GM18502 (cell line): Measurements from ENCODE around the gene MN1.

Experiments
- ATAC-seq: cut with Tn5 transposase; IDR thresholded peaks from one replicate; pipeline ENCODE4 v1.9.1; 2021; ENCODE audit warnings: mild to moderate bottlenecking; ENCODE audit not compliant: unreplicated experiment, poor library complexity

MN1 gene

DNA sequence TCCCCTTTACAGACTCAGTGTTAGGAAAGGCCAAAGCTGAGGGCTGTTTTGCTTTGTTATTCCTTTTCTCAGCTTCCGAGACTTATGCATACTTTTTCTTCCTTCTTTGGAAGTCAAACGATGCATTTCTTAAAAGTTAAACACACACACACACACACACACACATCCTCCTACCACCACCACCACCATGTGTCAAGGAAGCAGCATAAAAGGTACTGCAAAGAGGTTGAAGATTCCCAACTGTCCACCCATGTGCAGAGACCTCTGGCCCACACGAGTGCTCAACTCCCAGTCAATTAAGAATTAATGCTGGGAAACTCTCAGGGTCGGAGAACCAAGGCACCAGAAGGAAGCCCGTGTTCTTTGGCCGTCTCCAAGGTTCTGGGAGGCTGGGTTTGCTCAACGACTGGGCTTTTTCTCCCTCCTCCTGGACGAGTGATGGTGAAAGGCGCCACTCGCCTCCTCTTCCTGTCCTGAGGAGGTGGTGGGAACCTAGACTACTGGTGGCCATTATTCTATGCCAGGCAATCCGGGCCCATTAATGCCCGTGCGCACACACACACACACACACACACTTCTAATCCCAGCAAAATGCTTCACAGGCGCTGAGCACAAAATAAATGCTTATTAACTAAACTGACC is 15.1 kb downstream of the MN1 start:
- ATAC-seq = no peak

DNA sequence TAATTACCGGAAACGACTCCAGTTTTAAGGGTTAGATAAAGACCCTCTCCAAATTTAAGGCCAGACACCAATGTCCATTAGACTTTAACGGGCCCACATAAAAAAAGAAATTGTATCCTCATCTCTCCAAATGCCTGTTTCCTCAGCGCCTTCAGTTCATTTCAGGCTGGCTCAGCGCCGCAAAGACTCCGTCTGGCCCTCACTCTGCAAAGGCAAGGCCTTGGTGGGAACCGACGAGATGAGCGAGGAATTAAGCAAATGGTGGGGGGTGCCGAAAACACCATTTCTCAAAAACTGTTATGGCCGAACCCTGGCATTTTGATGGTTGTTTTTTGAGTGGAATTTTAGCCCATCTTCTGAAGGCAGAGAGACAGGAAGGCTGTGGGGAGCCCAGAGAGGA is 15.7 kb downstream of the MN1 start:
- ATAC-seq = no peak

DNA sequence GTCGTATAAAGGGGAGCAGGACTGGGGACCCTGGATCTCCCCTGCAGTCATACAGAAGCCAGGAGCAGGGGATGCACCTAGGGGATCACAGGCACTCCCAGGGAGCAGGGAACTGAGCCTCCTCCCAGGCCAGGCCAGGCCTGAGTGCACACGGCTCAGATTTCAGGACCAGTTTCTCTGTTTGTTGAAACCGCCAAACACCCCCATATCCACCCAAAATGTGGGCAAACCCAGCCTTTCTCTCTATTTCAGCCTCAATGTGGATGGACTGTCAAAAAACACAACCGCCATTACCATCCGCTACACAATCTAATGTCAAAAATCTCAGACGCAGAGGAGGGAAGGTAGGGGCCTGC is 17.5 kb downstream of the MN1 start:
- no peak for ATAC-seq

DNA sequence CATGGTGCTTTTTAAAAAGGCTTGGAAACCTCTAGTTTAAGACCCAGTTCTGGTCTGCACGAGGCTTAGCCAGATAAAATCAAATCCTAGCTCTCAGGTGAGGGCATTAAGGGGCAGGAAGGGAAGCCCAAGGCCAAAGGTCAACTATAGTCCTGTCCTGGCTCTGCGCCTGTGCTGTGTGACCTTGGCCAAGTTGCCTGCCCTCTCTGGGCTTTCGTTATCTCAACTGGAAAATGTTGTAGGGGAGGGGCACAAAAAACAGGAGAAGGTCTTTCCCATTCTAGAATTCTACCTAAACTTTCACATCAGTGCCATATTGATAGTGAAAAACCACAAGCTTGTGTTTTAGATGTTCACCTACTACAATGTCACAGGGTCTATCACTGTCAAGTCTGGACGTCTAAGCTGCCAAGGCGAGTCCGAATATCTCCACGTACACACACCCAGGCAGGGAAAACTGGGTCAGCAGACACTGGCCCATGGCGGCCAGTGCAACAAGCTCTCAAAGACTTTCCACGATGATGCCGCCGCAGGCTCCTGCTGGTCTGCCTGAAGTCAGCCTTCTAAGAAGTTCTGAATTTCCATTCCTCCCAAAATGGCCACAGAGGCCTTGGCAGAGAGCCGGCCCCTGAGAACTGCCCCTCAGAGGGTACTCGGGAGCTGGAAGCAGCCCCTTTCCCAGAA is 18.0 kb downstream of the MN1 start:
- no peak for ATAC-seq

DNA sequence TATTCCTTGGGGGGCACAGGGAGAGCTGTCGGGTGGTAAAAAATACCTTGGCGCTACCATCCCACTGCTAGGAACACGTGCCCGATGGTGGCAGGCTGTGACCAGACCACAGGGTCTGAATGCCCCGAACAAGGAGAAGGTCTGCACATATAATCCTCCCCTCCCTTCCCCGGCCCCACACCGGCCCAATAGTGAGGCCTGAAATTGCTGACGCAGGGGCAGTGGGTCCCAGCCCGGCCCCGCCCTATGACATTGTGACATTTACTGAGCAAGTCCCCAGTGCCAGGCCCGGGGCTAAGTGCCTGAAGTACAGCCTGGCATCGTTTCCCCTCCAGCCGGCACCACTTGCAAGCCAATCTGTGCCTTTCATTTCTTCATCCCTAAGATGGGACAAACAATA is 19.5 kb downstream of the MN1 start:
- no peak for ATAC-seq

DNA sequence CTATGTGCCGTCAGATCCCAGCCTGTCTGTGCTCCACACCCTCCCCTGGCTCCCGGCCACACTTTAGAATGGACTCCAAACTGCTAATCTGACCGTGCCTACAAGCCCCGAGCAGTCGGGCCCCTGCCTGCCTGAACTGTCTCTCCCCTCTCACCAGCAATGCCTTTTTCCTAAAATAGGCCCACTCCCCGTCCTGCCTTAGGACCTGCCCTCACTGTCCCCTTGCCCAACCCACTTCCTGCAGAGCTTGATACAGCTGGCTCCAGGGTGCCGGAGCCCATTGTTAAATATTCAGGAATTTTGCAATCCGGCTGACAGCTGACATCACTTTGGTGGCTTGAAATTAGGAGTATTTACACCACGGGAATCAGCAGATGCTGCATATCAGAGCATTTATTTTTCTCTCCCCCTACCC is 21.4 kb downstream of the MN1 start:
- ATAC-seq = no peak

DNA sequence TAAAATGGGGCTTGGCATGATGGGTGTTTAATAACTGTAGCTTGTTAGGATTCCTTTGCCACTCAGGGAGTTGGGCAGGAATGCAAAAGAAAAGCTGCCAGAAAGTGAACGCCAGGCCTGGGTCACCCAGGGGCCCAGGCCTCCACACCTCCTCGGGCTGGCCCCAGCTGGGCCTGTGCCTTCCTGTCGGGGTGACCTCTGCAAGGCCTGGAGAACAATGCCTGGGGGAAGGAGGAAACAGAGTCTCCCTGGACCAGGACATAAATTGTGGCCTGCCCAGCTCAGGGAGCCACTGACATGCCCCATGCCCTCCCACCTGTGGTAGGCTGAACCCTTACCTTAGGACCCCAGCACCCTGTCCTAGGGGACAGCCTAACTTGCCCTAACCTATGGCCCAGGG is 21.9 kb downstream of the MN1 start:
- ATAC-seq = no peak

DNA sequence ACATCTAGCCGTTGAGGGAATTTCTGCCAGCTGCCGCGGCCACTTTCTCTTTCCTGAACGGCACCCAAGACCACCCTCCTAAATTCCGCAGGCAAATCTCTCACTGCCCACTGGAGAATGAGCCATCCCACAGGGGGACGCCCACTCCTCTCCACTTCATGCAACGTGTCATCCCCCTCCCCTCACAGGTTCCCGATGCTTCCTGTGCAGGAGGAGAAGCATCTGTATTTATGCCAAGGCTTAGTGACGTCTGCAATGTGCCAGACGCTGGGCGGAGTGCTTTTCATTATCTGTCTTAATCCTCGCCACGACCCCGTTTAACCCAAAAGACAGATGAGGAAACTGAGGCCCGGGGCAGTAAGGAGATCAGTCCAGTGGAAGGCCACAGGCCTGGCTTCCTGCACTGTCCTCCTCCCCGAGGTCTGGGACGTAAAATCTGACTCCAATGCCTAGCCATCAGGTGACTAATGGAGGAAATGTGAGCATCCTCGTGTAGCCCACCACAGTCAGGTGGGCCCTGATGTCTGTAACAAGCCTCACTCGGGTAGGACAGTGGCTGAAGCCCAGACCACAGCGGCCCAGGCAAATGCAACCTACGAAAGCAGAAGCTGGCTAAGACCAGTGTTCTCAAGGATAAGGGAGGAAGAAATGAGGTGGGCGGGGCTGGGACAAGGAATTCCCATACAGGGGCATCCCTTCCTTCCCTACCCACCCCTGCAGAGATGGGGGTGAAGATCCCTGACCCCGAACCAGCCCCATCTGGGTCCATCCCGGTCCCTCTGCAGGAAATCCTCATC is 23.1 kb downstream of the MN1 start:
- ATAC-seq = no peak

DNA sequence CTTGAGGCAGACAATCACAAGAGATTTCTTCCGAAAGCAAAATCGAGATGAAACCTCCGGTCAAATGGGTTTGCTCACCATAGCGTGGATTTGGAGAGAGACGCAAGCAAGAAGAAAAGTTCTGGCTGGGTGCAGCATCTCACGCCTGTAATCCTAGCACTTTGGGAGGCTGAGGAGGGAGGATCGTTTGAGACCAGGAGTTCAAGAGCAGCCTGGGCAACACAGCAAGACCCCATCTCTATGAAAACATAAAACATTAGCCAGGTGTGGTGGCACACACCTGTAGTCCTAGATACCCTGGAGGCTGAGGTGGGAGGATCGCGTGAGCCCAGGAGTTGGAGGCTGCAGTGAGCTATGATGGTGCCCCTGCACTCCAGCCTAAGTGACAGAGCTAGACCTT is 24.4 kb downstream of the MN1 start:
- no peak for ATAC-seq

DNA sequence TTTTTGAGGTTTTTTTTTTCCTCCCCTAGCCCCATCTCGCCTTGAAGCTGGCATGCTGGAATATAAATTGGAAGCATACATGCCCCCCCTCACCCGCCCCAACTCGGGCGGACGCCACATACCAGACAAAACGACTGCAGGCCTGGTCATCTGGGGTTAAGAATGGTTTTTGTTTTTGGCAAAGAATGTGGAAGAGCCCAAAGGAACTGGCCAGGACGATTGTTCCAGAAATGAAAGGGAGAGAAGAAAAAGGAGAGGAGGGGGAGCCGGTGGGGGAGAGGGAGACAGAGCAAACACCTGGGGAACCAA is 25.0 kb downstream of the MN1 start:
- no peak for ATAC-seq

DNA sequence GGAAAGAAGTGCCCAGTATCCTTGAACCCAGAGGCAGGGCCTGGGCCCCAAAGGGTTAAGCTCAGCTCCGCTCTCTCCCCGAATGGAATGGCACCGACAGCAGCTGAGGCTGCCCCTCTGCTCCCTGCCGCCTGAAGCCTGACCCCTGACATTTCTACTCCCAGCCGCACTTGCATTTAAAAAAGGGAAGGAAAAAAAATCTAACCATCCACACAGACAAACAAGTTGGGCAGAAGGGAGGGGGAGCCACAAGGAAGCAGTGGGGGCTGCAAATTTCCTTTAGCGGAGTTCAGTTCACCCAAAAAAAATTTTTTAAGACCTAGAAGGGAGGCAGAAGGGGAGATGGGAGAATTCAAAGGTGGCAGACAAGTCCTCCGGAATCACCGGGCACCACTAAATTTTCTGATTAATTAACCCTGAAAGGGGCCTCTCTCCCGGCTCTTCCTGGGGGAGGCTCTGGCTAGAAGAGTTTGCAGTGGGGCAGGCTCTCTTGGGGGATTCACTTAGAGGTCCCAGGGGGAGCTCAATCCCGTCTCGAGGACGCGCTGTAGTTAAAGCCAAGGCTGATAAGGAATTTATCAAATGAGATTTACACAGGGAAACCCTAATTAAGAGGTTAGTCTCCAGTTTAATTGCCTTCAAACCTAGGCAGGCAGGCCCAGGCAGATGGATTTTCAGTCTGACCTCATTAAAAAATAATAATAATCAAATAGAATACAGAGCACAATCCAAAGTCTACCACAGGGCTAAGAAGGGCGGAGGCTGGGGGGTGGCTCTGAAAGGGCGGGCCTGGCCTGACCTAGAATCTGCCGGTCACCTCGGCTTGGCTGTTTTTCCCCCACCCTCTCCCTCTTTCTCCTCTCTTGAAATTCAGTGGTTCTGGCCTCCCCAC is 25.6 kb downstream of the MN1 start:
- no peak for ATAC-seq

DNA sequence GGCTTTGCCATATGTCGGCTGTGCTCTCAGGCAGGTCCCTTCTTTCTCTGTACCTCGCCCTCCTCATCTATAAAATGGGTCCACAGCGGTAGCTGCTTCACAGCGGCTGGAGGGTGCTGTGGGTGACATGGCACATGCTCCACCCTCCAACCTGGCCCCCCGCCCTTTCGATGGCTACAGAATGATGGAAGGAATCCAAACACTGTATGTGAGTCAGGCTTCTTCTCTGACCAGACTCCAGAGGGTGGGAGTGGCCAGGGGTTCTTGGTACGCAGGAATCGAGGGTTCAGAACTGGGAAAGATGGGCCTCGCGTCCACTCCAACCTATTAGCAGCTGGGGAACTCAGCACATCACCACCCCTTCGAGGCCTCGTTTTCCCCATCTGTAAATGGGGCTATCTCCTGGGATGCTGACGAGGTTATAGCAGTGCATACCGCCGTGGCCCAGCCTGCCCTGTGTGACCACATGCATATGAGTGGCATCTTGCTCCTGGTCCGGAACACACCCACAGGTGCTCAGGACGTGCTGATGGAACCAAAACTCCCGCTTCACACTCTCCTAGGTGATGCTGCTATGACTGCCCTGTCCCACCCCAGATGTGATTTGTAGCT is 26.4 kb downstream of the MN1 start:
- no peak for ATAC-seq

DNA sequence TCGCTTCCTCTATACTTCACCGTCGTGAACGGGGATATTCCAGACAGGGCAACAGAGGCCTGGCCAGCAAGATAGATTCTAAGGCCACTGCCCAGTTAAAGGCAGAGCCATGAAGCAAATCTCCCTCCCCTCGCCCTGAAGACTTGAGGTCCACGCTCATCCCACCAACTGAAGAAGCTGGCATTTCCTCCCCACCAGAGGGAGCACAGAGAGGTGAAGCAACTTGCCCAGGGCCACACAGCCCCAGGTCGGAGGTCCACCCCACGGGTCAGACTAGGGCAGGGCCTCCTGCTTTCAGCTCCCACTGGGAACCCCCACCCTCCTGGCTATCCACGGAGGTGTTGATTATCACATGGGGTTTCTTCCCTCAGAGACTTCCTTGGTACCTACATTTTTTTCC is 27.4 kb downstream of the MN1 start:
- no peak for ATAC-seq

DNA sequence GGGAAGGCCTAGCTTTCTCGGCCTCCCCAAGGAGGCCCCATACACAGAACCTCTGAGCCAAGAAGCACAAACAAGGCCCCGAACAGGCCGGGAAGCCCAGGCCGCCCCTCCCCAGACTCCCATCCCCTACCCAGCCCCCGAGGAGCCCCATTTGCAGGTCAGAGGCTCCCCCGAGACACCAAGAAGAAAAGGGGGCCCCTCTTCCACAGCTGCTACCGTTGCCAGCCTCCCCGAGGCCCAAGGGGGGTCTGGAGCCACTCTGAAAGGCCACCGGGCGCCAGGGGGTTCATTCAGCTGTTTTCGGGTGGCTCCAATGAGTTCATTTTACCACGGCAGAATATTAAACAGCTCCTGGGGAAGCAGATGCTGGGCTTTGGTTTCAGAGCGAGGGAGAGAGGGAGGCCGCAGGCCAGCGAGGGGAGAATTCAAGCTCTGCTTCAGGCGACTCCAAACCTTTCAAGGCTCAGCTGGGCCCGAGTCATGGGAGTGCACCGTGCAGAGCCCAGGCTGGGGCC is 28.5 kb downstream of the MN1 start:
- no peak for ATAC-seq

DNA sequence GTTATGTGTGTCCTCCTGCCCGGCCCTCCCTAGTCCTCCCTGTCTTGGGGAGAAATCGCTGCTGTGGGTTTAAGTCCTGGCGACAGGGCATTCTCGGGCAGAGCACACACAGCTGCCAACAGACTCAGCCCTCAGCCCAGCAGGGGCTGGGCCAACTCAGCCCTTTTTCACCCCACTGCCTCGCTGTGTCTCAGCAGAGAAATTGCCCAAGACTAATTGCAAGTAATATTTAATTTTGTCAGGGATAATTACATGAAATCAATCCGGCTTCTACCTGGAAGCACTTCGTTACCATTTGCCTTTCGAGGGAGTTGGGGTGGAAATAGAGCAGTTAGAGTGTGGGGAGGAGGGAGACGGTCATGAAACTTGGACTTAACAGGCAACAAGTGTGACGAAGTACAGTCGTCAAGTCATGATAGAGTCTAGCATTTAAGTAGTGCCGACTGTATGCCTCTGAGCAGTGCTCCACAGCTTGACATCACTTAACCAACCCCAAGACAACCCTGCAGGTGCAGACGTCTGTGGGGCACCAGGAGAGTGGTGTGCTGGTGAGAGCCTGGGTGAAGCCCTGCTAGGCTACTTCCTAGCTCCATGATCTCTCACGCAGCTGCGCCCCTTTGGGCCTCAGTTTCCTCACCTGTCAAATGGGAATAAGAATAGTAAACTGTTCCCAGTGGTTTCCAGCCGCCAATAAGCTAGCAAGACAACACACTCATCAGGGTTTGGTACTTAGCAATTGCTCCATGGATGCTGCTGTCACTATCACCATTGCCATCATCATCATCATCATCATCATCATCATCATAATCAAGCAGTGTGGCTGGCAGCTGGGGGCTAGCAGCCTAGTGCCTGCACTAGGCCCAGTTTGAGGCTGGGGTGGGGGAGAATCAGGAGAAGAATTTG is 29.2 kb downstream of the MN1 start:
- no peak for ATAC-seq

DNA sequence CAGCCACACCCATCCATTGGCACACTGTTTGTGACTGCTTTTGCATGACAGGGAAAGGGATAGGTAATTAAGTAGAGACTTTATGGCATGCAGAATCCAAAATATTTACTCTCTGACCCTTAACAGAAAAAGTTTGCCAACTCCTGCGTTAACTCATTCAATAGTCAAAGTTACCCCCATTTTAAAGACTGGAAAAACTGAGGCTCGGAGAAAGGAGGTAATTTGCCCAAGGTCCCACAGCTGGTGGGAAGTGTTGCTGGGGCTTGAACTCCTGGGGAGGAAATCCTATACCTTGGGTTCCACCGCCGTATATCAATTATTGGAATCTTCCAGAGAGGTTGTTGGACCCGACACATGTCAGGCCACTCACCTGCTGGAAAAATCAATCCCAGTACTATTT is 29.9 kb downstream of the MN1 start:
- no peak for ATAC-seq

DNA sequence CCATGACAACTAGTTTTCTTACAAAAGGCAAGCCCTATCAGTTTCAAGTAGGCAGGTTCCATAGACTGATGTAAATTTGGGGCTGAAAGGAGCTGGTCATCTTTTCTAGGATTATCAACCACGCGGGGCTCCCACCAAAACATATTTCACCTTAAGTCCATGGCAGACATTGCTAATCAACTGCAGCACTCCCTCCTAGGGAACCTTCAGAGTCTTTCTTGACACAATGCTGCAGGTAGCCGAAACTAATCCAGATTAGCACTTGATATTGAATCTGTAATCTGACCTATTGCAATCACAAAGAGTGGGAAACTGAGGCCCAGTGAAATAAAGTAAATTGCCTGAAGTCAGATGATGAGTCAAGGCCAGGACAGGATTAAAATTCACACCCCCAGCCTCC is 32.5 kb downstream of the MN1 start:
- ATAC-seq = no peak

DNA sequence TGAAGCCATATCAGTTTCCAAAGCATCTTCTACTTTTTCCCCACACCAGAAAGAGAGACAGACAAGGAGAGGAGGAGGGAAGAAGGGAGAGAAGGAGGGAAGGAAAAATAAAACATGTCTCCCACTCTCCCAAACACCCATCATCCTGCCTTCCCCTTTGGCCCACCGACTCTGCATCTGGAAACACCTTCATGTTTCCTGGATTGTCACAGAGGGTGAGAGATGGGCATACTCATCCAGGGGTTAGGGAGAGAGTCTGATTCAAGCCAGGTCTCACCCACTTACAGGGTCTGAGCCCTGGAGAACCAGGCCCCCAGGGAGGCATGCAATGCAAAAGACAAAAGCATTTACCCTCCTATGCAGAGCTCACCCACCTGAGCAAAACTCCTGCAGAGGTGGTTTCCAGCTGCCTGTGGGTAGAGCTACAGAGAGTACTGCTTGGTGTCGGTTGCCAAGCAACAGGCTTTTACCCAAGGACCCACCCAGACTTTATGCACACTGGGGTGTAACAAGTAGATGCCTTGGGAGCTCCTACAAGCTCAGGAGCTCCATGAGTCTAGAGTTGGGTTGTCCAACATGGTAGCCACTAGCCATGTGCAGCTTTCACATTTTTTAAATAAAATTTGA is 33.4 kb downstream of the MN1 start:
- ATAC-seq = no peak

DNA sequence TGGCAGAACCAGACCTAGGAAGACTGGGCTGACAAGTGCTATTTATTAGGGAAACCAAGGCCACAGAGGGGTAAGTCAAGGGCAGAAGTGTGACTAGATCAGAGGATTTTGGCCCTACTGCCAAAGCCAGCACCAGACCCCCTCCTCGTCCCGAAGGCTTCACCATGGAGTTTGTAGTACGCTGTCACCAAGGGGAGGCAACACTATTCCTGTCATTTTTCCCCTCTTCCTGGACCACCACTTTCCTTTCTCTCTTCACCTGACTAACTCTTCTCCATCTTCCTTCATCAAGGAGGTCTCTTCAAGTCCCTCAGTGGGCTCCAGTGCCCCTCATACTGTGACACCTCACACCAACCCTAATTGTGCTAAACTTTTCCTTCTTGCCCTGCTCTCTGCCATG is 34.9 kb downstream of the MN1 start:
- no peak for ATAC-seq
